GM12801 (cell line): Measurements from ENCODE around the gene ADAMTS17.

Experiments
- CTCF ChIP-seq: IDR thresholded peaks from one replicate; pipeline ENCODE4 v1.5.1; 2011; ENCODE audit warnings: control low read depth; ENCODE audit not compliant: insufficient read length; ENCODE audit errors: extremely low read depth

Gene ADAMTS17

GRCh38 chr15:100307241-100308212 is 34.2 kb downstream of the ADAMTS17 start:
- TF ChIP-seq CTCF, result no peak

GRCh38 chr15:100306098-100306497 is 35.7 kb downstream of the ADAMTS17 start:
- no peak for TF ChIP-seq CTCF

- no peak for TF ChIP-seq CTCF
Observed at GRCh38 chr15:100301910-100302431, 39.8 kb downstream of the ADAMTS17 start.

- TF ChIP-seq CTCF, result no peak
Observed at GRCh38 chr15:100298257-100298656, 43.5 kb downstream of the ADAMTS17 start.

GRCh38 chr15:100297812-100298211 is 44.0 kb downstream of the ADAMTS17 start:
- TF ChIP-seq CTCF, result no peak

- no peak for TF ChIP-seq CTCF
Observed at GRCh38 chr15:100295939-100296565, 45.7 kb downstream of the ADAMTS17 start.

- no peak for TF ChIP-seq CTCF
Observed at GRCh38 chr15:100292010-100292409, 49.8 kb downstream of the ADAMTS17 start.
